ENCODE measurements around the gene FCHSD2. TPM values are rescaled to one million over a fixed set of nuclear protein-coding genes. Genes with fewer than 3 reads are reported as not detected.
"Not testable (repeated sequence)": the region's sequence is repeated elsewhere in the genome, so short reads cannot be mapped to it uniquely, and the experiment has no call there.

FCHSD2 gene
- total RNA-seq, 4 donors from 2014 or later, result 6.7 to 14.7 (median 8.5) TPM

DNA sequence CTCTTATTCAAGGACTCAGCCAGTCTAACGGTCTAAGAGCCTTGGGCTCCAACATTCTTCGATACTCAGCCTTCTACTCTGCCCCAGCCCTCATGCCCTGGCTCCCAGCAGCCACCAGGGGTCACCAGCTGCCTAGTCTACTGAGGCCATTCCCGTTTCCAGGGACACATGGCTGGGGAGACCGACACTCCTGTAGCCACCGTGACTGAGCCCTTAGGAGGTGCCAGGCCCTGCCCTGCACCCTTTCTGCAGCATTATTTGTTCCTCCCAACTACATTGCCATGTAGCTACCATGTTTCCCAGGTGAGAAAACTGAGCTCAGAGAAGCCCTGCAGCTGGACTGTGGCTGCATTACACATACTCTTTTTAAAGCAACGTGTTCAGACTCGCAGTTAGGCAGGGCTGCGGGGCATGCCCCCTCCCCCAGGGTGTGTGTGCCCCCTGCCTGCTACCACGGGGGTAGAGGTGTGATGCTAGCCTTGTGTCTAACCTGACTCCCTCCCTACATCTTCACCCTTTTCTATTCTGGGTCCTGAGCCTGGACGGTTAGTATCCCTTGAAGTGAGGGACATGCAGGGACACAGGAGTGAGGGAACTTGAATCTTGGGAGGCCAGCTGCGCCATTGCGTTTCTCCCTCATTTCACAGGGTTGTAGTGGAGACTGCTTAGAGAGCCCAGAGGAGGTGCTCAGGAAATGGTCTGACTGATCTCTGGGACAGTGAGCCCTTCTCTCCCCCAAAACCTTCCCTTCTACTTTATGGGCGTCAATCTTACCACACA lies 310.4 kb downstream of the FCHSD2 start:
- H3K4me3 ChIP-seq (ENCODE audit: low read depth, poor library complexity, severe bottlenecking), result no peak overlapping the region
- peak; percentile 78 to 95 for DNase-seq (ENCODE audit: low spot score in 2 of 2)
- 27 to 31% methylated on average over 13 of the region's 13 CpGs for WGBS, 2 donors

DNA sequence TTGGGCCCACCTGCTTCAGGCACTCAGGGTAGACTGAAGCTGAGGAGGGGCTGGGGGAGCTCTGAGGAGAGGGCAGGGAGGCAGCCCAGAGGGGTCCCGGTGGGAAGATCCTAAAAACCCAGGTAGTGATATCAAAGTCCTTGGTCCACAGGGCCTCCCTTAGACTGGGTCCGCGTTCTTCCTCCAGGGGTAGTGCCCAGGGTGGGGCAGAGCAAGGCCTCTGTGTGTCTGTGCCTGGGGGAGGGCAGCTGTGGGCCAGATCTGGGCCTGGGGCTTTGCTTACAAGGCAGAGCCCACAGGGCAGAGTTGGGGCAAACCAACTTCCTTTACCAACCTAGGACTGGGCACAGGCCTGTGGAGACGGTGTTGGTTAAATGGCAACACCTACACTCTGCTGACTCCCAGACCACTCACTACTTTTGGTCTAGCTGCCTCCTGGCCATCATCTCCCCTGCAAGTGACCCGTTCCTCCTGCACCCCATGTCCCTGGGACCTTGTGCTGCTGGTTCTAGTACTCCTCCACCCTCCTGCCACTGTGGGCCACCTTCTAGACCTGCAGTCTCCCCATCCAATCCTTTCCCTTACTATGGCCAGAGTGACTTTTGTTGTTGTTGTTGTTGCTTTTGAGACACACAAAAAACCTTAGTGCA lies 312.1 kb downstream of the FCHSD2 start:
- H3K4me3 ChIP-seq (ENCODE audit: low read depth, poor library complexity, severe bottlenecking), result no peak overlapping the region
- no peak for TF ChIP-seq POLR2A (IDR thresholded peaks at IDR 0.05)
- TF ChIP-seq, protein P1, sequence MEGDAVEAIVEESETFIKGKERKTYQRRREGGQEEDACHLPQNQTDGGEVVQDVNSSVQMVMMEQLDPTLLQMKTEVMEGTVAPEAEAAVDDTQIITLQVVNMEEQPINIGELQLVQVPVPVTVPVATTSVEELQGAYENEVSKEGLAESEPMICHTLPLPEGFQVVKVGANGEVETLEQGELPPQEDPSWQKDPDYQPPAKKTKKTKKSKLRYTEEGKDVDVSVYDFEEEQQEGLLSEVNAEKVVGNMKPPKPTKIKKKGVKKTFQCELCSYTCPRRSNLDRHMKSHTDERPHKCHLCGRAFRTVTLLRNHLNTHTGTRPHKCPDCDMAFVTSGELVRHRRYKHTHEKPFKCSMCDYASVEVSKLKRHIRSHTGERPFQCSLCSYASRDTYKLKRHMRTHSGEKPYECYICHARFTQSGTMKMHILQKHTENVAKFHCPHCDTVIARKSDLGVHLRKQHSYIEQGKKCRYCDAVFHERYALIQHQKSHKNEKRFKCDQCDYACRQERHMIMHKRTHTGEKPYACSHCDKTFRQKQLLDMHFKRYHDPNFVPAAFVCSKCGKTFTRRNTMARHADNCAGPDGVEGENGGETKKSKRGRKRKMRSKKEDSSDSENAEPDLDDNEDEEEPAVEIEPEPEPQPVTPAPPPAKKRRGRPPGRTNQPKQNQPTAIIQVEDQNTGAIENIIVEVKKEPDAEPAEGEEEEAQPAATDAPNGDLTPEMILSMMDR (IDR thresholded peaks at IDR 0.05), result no peak
- no peak for DNase-seq (ENCODE audit: low spot score in 2 of 2)
- WGBS, 2 donors, result 88 to 91% methylated on average over 5 of the region's 5 CpGs
- intact Hi-C loops (cut with DNase I; ENCODE audit: low total_unique reads), result loop anchor here (2.0 to 5.0 kb wide), 2 partner anchors 347 to 413 kb away; no protein-coding TSS in a partner anchor

More for the DNA sequence above, 310.4 kb downstream of the FCHSD2 start:
- TF ChIP-seq POLR2A (IDR thresholded peaks at IDR 0.05), result no peak
- TF ChIP-seq, protein P1 (IDR thresholded peaks at IDR 0.05), result peak in 1 of 3 donors; percentile 95
- intact Hi-C loops (cut with DNase I; ENCODE audit: low total_unique reads), result loop anchor here (2.0 to 5.0 kb wide), 2 partner anchors 346 to 411 kb away; no protein-coding TSS in a partner anchor

DNA sequence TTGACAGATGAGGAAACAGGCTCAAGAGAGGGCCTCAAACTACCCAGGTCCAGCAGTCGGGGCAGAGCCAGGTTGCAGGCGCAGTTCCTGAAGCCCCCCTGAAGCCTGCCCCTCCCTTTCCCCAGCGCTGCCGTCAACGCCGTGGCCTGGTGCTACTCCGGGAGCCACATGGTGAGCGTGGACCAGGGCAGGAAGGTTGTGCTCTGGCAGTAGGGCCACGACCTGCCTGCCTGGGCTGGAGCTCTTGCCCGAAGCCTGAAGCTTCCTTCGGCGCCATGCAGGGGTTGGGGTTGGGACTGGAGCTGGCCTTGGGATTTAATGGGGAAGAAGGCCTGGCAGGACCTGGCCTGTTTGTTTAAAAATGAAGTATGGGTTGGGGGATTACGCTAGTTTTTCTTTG lies 312.9 kb downstream of the FCHSD2 start:
- WGBS, 2 donors, result 84 to 90% methylated on average over 13 of the region's 13 CpGs
- intact Hi-C loops (cut with DNase I; ENCODE audit: low total_unique reads), result no loop called here
- TF ChIP-seq, protein P1 (IDR thresholded peaks at IDR 0.05), result no peak
- TF ChIP-seq POLR2A (IDR thresholded peaks at IDR 0.05), result no peak
- H3K4me3 ChIP-seq (ENCODE audit: low read depth, poor library complexity, severe bottlenecking), result no peak overlapping the region
- no peak for DNase-seq (ENCODE audit: low spot score in 2 of 2)

DNA sequence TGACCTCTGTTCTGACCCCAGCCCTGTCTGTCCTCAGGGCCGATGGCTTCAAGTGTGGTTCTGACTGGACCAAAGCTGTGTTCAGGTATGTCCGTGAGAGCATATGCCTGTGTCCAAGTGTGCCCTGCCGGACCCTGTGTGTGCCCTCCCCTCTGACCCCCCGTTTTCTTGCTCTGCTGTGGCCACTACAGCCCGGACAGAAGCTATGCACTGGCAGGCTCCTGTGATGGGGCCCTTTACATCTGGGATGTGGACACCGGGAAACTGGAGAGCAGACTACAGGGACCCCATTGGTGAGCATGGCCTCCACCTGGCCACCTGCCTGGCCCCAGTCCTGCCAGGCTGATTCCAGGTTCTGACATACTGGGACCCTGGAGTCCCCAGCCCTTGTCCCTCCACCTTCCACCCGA lies 313.4 kb downstream of the FCHSD2 start:
- TF ChIP-seq POLR2A (IDR thresholded peaks at IDR 0.05), result no peak
- TF ChIP-seq, protein P1 (IDR thresholded peaks at IDR 0.05), result no peak
- no peak overlapping the region for H3K4me3 ChIP-seq (ENCODE audit: low read depth, poor library complexity, severe bottlenecking)
- 87 to 97% methylated on average over 6 to 7 of the region's 7 CpGs for WGBS, 2 donors
- DNase-seq (ENCODE audit: low spot score in 2 of 2), result no peak
- intact Hi-C loops (cut with DNase I; ENCODE audit: low total_unique reads), result no loop called here

DNA sequence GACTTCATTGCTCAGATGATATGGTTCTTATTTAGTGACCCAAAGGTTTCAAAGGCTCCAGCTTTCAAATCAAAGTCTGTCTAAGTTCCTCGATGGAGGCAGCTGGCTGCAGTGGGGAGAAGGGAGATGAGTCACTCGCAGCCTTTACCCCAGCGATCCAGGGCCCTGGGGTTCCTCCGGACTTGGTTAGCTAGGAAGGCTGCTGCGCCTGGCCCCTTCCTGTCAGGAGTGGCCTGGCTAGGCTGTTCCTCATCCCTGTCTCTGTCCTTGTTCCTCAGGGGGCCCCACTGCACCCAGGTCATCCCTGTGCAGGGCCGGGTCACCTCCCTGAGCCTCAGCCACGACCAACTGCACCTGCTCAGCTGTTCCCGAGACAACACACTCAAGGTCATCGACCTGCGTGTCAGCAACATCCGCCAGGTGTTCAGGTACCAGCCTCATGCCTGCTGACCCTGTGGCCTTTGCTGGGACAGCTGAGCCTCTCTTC lies 314.0 kb downstream of the FCHSD2 start:
- no peak overlapping the region for H3K4me3 ChIP-seq (ENCODE audit: low read depth, poor library complexity, severe bottlenecking)
- intact Hi-C loops (cut with DNase I; ENCODE audit: low total_unique reads), result no loop called here
- 71 to 74% methylated on average over 8 to 10 of the region's 11 CpGs for WGBS, 2 donors
- peak in 1 of 2 donors; percentile 86 for DNase-seq (ENCODE audit: low spot score in 2 of 2)
- no peak for TF ChIP-seq POLR2A (IDR thresholded peaks at IDR 0.05)
- TF ChIP-seq, protein P1 (IDR thresholded peaks at IDR 0.05), result no peak

DNA sequence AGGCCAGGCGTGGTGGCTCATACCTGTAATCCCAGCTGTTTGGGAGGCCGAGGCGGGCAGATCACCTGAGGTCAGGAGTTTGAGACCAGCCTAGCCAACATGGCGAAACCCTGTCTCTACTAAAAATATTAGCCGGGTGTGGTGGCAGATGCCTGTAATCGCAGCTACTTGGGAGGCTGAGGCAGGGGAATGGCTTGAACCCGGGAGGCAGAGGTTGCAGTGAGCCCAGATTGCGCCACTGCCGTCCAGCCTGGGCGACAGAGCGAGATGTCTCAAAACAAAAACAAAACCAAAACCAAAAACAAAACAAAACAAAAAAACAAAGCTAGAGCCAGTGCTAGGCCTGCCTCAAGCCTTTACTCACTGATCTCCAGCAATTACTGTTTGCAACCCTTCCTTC lies 314.5 kb downstream of the FCHSD2 start:
- DNase-seq (ENCODE audit: low spot score in 2 of 2), result peak in 1 of 2 donors; percentile 76
- 75% methylated on average over 11 of the region's 11 CpGs for WGBS, 2 donors
- H3K4me3 ChIP-seq (ENCODE audit: low read depth, poor library complexity, severe bottlenecking); intact Hi-C loops (cut with DNase I; ENCODE audit: low total_unique reads): not testable (repeated sequence)

Data from lower leg skin (tissue), 4 donors.